Stimulated activated CD4-positive, alpha-beta T cell treated with anti-CD3 and anti-CD28 coated beads, Interleukin-2, amount 100 ng/mL, for 4 hours (primary cell): ENCODE measurements around the gene KCNH6.

Experiments used
- DNase-seq: peaks from one replicate; pipeline ENCODE4 v3.0.0-alpha.2; 2020; ENCODE audit warnings: low read depth

KCNH6 gene, protein sequence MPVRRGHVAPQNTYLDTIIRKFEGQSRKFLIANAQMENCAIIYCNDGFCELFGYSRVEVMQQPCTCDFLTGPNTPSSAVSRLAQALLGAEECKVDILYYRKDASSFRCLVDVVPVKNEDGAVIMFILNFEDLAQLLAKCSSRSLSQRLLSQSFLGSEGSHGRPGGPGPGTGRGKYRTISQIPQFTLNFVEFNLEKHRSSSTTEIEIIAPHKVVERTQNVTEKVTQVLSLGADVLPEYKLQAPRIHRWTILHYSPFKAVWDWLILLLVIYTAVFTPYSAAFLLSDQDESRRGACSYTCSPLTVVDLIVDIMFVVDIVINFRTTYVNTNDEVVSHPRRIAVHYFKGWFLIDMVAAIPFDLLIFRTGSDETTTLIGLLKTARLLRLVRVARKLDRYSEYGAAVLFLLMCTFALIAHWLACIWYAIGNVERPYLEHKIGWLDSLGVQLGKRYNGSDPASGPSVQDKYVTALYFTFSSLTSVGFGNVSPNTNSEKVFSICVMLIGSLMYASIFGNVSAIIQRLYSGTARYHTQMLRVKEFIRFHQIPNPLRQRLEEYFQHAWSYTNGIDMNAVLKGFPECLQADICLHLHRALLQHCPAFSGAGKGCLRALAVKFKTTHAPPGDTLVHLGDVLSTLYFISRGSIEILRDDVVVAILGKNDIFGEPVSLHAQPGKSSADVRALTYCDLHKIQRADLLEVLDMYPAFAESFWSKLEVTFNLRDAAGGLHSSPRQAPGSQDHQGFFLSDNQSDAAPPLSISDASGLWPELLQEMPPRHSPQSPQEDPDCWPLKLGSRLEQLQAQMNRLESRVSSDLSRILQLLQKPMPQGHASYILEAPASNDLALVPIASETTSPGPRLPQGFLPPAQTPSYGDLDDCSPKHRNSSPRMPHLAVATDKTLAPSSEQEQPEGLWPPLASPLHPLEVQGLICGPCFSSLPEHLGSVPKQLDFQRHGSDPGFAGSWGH

DNA sequence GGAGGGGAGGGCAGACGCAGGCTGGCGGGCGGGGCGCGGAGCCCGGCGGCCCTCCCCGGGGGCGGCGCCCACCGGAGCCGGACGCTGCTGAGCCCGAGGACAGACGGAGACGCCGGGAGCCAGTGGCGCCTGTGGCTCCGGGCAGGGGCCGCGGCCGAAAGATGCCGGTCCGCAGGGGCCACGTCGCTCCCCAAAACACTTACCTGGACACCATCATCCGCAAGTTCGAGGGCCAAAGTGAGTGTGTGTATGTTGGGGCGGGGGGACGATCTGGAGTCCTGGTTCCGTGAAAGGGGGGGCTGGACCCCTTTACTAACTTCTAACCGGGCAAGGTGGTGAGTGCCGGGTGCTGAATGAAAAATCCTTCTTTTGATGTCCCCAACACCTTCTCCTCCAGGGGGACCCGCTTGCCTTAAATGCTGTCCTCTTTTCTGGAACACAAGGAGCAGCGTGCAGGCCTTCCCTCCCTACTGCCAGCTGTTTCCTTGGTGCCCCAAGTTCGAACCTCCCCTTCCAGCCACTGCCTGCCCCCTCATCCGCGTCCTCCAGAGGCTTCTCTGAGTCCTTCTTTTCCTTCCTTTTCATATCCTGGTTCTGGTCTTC lies at the start of gene KCNH6:
Gene KCNH6, plus strand, starts transcription at position 106 of the 603 bp plus-strand sequence. Its CDS starts 56 bp downstream, at position 162.
- DNase-seq = no peak

DNA sequence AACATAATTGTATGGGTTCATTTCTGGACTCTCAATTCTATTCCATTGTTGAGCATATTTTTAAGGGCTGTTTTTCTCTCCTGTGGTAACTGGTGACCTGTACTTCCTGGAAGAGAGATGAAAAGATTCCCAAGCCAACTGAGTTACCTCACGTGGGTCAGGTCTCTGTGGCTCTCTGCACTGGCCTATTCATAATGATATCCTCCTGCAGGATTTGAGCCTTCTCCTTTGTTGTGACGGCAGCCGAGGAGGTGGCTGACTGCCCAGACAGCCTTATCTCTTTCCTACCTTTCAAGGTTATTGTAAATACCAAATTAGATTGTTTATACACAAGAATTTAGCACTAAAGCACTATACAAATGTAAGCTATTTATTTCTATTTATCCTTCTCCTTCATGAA lies 49.0 kb upstream of the KCNH6 start:
- no peak for DNase-seq

DNA sequence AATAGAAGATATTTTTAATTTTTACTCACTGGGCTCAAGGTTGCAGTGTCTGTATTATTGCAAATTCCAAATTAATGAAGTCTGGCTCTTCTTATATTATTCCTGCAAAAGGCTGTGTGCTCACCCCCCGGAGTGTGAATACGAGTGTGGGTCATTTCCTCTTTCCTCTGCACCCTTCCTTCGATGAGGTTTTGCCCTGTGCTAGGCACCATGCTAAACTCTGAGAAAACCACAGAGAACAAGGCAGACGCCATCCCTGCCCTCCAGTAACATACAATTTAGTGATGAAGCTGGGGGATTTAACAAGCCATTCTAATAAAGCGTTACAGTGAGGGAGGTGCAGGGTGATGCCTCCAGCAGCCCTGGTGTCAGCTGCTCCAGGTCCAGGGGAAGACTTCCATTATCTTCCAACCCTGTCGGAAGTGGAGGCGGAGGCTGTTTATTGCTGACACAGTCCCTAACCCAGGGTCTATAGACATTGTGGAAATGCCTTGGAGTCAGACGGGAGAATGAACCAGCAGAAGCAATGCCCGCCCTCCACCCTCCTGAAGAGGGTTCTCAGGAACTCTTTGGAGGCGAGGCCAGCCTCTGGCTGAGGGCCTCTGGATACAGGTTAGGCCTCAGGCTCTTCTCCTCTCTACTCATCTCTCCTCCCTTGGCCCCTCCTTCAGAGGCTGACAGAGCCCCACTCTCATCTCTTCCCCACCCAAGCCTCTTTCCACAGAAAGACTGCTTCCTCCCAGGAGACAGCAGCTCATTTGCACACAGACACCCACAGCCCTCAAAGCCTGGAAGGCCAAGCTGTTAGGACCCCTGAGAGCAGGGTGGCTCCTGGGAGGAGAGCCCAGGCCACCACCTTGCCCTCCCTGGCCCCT lies 48.3 kb upstream of the KCNH6 start:
- no peak for DNase-seq

DNA sequence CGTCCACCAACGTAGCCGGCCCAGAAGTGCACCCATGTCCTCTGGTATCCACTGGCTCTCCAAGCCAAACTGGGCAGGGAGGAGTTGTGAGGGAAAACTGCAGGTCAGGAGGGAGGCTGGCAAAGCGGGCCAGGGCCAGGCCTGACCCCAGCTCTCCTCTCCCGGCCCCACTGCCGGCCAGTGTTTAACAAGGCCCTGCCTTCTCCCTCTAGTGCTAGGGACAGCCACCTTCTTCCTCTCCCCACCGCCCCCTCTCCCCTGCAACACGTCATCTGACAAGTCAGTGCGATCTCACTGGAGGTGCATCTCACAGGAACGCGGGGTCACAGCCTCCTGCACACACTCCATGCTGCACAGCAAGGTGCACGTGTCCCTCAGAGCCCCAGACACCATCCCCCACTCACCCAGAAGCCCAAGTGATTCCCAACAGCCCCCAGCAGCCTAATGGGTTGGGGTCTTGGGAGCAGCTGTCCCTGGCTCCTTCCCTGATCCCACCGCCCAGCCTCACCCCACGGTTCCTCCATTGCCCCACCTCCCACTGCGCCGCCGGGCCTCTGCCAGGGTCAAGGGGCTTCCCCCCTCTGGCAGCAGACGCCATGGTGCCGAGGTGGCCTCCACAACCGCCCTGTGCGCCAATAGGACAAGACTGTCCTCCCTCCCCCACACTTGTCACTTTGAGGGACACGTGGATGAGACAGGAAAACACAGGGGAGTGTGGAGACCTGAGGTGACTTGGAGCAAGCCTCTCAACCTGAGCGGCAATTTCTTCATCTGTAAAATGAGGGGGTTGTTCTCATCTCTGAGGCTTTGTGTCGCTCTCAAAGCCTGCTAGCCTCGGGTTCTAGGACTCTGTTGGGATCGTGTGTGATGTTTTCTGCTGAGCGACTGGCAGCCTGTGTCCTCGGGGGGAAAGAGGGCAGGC lies 47.4 kb upstream of the KCNH6 start:
- DNase-seq = no peak

DNA sequence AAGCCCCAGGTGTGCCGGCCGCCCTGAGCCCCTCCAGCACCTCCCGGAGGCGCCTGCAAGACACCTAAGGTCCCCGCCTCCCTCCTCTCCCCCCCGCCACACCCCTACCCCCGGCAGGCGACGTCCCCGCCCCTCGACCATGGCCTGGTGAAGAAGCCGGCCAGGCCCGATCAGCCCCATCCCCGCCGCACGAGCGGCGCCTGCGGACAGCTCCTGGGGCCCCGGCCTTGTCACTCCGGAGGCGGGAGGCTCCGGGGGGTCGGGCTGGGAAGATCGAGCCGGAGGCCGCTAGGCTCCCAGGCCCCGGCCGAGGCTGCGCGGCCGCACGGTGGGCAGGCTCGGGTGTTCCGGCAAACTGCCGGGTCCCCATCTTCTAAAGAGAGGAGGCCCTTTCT lies 46.7 kb upstream of the KCNH6 start:
- DNase-seq = no peak

DNA sequence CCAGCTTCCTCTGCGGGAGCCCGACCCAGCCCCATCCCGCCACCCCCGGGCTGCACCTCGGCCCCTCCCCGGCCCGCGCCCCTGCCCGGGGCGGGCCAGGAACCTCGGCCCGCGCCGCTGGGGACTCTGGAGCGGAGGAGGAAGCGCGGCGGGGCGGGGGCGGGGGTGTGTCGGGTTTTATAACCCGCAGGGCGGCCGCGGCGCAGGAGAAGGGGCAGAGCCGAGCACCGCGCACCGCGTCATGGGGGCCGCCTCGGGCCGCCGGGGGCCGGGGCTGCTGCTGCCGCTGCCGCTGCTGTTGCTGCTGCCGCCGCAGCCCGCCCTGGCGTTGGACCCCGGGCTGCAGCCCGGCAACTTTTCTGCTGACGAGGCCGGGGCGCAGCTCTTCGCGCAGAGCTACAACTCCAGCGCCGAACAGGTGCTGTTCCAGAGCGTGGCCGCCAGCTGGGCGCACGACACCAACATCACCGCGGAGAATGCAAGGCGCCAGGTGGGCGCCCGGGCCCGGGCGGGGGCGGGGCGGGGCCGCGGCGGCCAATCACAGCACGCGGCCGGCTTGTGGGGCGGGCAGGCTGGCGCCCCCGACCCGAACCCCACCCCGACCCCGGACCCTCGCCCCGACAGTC lies 46.2 kb upstream of the KCNH6 start, which contains the start of gene ACE:
Gene ACE, plus strand, starts transcription at position 208 of the 626 bp plus-strand sequence. Its CDS starts 34 bp downstream, at position 242.
- no peak for DNase-seq

DNA sequence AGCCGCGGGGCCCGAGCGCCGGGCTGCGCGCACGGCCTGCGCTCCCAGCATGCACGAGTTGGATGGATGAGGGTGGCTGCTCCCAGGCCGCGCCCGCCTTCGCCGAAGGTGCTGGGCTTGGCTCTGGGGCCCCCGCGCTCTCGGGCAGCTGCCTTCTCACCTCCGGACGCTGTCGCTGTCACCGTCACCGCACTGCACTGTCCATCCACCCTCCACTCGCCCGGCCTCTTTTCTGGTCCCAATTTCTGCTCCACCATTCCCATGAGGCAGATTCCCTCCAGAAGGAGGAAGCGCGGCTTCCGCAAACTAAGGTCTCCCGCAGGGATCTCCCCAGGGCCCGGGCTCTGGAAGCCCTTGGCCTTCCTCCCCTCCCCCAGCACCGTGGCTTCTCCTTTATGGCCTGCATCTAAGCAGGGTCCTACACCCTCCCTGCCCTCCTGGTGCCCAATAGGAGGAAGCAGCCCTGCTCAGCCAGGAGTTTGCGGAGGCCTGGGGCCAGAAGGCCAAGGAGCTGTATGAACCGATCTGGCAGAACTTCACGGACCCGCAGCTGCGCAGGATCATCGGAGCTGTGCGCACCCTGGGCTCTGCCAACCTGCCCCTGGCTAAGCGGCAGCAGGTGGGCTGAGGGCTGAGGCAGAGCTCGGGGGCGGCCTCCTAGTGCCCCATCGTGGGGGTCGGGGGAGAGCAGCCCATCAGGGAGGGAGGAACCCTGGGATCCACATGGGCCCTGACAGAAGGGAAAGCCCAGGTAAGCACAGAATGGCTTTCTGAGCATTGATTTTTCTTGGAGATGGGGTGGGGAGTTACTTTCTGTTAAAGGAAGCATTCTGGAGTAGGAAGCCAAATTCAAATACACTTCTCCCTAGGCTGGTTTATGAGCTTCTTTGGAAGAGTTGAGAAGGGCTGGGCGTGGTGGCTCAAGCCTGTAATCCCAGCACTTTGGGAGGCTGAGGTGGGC lies 45.4 kb upstream of the KCNH6 start:
- DNase-seq = no peak

DNA sequence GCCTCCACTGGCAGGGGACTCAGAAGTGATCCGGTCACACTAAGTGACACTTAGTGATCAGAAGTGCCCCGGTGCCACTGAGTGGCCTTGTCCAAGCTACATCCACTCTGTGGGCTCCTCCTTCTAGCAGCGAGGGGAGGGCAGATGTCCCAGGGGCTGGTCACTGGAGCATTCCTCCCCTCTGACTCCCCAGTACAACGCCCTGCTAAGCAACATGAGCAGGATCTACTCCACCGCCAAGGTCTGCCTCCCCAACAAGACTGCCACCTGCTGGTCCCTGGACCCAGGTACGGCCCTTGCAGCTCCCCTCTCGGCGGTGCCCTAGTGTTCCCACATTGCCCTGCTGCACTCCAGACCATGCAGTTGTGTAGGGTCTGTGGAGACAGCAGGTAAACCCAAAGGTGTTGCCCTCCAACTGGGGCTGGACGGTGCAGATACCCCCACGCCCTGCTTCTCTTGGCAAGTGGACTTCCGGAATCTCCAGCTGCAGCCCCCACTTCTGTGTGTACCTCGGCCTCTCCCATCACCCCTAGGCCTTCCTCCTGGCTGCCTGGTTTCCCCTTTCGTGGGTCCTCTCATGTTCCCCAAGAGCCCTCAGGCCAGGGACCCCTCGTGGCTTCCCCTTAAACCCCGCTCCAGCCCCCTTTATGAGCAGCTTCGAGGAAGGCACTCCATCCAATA lies 44.2 kb upstream of the KCNH6 start:
- DNase-seq = peak; percentile 59

DNA sequence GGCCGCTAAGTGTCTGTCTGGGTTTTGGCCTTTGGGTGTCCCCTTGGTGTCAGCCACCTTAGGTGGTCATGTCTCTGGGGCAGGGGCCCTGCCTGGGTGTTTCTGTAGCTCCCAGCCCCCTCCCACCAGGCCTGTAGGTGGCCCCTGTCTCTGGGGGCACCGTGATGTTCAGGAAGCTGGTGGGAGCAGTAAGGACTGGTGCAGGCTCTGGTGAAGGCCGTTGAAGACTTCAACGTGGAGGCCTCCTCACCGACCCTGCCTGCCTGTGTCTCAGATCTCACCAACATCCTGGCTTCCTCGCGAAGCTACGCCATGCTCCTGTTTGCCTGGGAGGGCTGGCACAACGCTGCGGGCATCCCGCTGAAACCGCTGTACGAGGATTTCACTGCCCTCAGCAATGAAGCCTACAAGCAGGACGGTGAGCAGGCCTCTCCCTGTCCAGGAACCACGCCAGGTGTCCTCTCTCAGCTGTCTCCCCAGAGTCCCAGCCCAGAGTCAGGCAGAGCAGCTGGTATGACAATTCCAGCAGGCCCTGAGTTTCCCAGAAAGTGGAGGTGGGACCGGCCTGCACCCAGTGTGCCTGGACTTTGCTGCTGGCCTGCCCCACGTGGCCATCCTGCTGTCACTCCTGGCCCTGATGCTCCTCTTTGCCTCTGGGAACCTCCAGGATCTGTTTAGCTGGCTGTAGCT lies 43.5 kb upstream of the KCNH6 start:
- DNase-seq = no peak

DNA sequence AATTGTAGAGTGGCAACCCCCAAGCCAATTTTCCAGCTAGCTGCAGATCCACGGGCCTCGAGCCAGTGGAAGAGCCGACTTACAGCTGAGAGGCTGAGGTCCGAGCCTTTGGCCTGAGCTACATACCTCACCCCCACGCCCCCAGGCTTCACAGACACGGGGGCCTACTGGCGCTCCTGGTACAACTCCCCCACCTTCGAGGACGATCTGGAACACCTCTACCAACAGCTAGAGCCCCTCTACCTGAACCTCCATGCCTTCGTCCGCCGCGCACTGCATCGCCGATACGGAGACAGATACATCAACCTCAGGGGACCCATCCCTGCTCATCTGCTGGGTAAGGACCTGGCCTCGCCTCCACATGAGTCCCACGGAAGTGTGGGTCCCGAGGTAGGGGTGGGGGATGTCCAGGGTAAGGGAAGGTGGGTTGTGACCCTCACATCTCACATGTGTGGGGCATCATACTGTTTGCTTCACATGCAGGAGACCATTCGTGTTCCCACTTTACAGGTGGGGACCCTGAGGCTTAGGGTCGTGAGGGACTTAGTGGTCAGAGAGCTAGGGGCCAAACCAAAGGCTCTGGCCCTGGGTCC lies 42.9 kb upstream of the KCNH6 start:
- DNase-seq = no peak

DNA sequence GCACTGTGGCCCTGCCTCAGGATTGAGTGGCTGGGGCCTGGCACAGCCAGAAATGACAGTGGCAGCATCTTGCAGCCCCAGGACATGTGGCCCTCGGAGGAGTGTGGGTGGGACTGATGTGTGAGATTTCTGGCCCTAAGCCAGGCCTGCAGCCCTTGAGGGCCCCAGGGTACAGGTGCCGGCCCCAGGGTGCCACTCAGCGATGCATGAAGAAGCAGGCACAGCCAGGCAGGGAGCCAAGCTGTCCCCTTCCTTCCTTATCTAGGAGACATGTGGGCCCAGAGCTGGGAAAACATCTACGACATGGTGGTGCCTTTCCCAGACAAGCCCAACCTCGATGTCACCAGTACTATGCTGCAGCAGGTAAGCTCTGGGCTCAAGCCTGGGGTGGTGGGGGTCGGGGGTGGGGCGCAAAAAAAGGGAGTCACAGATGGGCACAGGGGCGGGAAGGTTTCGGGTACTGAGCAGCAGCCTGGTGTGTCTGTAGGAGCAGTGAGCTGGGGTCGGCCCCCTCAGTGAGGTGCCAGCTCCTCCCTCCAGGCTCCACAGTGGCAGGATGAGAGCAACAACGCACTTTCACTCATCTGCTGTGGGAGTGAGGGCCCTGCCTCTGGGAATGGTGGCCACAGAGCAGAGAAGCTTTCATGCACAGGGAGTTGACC lies 42.2 kb upstream of the KCNH6 start:
- DNase-seq = no peak

DNA sequence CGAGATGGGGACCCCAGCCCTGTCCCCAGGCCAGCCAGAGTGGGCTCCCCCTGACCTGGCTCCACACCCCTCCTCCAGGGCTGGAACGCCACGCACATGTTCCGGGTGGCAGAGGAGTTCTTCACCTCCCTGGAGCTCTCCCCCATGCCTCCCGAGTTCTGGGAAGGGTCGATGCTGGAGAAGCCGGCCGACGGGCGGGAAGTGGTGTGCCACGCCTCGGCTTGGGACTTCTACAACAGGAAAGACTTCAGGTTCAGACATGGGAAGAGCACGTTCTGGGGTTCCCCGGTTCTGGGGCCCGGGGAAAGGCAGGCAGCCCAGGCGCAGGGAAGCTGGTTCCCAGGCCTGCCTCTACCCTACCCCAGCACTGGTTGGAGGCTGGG lies 41.7 kb upstream of the KCNH6 start:
- no peak for DNase-seq

DNA sequence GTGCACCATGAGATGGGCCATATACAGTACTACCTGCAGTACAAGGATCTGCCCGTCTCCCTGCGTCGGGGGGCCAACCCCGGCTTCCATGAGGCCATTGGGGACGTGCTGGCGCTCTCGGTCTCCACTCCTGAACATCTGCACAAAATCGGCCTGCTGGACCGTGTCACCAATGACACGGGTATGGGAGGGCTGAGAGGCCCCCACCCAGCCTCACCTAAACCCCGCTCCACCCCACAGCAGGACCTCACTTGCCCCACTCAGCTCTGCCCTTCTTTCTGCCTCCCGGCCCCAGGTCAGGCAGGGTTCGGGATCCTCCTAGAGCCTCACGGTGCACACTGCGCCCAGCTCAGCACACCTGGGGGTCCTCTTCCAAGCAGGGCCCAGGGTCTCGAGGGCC lies 40.6 kb upstream of the KCNH6 start:
- DNase-seq = no peak

DNA sequence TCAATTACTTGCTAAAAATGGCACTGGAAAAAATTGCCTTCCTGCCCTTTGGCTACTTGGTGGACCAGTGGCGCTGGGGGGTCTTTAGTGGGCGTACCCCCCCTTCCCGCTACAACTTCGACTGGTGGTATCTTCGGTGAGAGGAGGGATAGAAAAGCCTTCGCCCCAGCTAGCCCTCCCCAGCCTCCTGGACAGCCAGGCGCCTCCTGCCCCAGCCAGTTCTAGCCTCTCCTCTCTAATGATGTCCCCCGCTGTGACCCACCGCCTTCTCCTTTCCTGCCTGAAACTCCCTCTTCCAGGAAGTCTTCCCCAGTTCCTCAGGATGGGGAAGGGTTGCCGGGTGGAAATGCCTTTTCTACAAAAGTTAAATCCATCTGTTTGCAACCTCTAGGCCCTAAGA lies 40.1 kb upstream of the KCNH6 start:
- no peak for DNase-seq

DNA sequence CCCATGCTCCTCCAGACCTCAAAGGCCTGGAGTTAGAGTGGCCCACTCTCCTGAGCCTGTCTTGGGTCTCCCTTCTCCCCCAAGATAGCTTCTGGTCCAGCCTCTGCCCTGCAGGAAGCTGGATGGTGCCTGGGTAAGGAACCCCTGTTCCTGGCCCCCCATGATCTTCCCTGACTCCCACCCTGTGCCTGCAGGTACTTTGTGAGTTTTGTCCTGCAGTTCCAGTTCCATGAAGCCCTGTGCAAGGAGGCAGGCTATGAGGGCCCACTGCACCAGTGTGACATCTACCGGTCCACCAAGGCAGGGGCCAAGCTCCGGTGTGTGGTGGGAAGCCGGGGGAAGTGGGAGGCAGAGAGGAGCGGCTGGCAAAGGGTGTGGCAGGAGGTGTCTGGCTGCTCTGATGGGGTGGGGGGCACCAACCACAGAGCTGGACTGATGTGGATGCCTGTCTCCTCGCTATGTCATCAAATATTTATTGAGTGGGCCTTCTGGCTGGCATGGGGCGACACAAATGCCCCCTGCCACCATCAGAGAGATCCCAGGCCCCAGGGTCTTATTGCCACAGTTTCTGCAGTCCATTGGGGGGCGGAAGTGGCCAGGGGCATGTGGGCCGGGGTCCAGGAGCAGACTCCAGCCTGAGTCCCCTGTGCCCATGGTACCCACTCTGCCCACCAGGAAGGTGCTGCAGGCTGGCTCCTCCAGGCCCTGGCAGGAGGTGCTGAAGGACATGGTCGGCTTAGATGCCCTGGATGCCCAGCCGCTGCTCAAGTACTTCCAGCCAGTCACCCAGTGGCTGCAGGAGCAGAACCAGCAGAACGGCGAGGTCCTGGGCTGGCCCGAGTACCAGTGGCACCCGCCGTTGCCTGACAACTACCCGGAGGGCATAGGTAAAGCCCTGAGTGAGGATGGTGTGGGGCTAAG lies 39.2 kb upstream of the KCNH6 start:
- DNase-seq = no peak
